Smooth muscle cell (in vitro differentiated cells): Measurements from ENCODE around the gene SLC2A13. TPM values are rescaled to one million over a fixed set of nuclear protein-coding genes. Genes with fewer than 3 reads are reported as not detected.
"Not testable (repeated sequence)": the region's sequence is repeated elsewhere in the genome, so short reads cannot be mapped to it uniquely, and the experiment has no call there.

ENCODE experiments used
- DNase-seq: peaks from one replicate; lab custom pipeline; 2025; ENCODE audit not compliant: unreplicated experiment; lab: John Stamatoyannopoulos, UW
- H2AFZ ChIP-seq: fragments of 200-600 bp; sonication (generic); 2 replicates; pipeline ENCODE4 v1.6.0; 2016; ENCODE audit warnings: antibody characterized with exemption, low read depth, mild to moderate bottlenecking
- H3F3A ChIP-seq: fragments of 200-600 bp; sonication (generic); 2 replicates; pipeline ENCODE4 v1.6.0; 2017; ENCODE audit warnings: antibody characterized with exemption, low read depth
- H3K27ac ChIP-seq: fragments of 200-600 bp; sonication (generic); 2 replicates; pipeline ENCODE4 v1.5.1; 2016; ENCODE audit warnings: low read depth, mild to moderate bottlenecking
- H3K27me3 ChIP-seq: fragments of 200-600 bp; sonication (generic); 2 replicates; pipeline ENCODE4 v1.6.1; 2016; ENCODE audit warnings: low read depth, mild to moderate bottlenecking
- H3K36me3 ChIP-seq: fragments of 200-600 bp; sonication (generic); 2 replicates; pipeline ENCODE4 v1.5.1; 2016; ENCODE audit warnings: low read depth
- H3K4me1 ChIP-seq: fragments of 200-600 bp; sonication (generic); 2 replicates; pipeline ENCODE4 v1.5.1; 2016; ENCODE audit warnings: low read depth
- H3K4me2 ChIP-seq: fragments of 200-600 bp; sonication (generic); 2 replicates; pipeline ENCODE4 v1.6.0; 2016; ENCODE audit warnings: mild to moderate bottlenecking
- H3K4me3 ChIP-seq: fragments of 200-600 bp; sonication (generic); 2 replicates; pipeline ENCODE4 v1.5.1; 2016; ENCODE audit warnings: mild to moderate bottlenecking
- H3K79me2 ChIP-seq: fragments of 200-600 bp; sonication (generic); 2 replicates; pipeline ENCODE4 v1.6.0; 2016; ENCODE audit warnings: low read depth, mild to moderate bottlenecking
- H3K9ac ChIP-seq: fragments of 200-600 bp; sonication (generic); 2 replicates; pipeline ENCODE4 v1.6.0; 2016; ENCODE audit warnings: low read depth
- H3K9me3 ChIP-seq: fragments of 200-600 bp; sonication (generic); replicated peaks from 2 replicates; pipeline ENCODE4 v1.5.1; 2016; ENCODE audit warnings: low read depth
- H4K20me1 ChIP-seq: fragments of 200-600 bp; sonication (generic); 2 replicates; pipeline ENCODE4 v1.6.0; 2016; ENCODE audit warnings: low read depth
- CTCF ChIP-seq: fragments of 200-600 bp; sonication (generic); IDR thresholded peaks from 2 replicates; pipeline ENCODE4 v1.5.1; 2017; ENCODE audit warnings: borderline replicate concordance, mild to moderate bottlenecking, antibody characterized with exemption; ENCODE audit not compliant: insufficient read depth, poor library complexity, severe bottlenecking
- WGBS: methylation state at CpG from one replicate; pipeline ENCODE4 v1.1.7; 2016; ENCODE audit warnings: low lambda C conversion rate; 5-methylcytosine and 5-hydroxymethylcytosine counted together
- polyA plus RNA-seq: library from polyadenylated mRNA; unstranded; fragments of >200 nt; fragmentation: Nextera tagmentation; extraction: Ambion mirVana; gene quantifications from 2 replicates; pipeline ENCODE4 v1.2.1, GENCODE V29; 2016
- total RNA-seq: library from RNA; depleted of rRNA; stranded (reverse); fragments of >200 nt; gene quantifications from 2 replicates; pipeline ENCODE4 v1.2.3, GENCODE V29; 2014

Gene SLC2A13
- total and polyA plus RNA-seq, 2 experiments from 2014 or later = 9.6 to 27.4 TPM

- Histone ChIP-seq H3K4me1 (no peaks in the 10 kb centered on the region), H4K20me1 (no peaks in the 10 kb centered on the region), H3K79me2 (no peaks in the 10 kb centered on the region), H3F3A (no peaks in the 10 kb centered on the region), H3K36me3 (no peaks in the 10 kb centered on the region), H3K27ac (no peak overlapping the region), H2AFZ (no peak overlapping the region), H3K4me3 (no peak overlapping the region), H3K9ac (no peak overlapping the region), H3K9me3 (no peaks in the 10 kb centered on the region), H3K4me2 (no peak overlapping the region), H3K27me3 (no peaks in the 10 kb centered on the region)
- WGBS = 80% methylated on average over 6 of the region's 6 CpGs
- TF ChIP-seq CTCF = no peak
- no peak for DNase-seq
These were observed 353.3 kb downstream of the SLC2A13 start for GRCh38 chr12:39752482-39753137.

GRCh38 chr12:39746151-39746550, 359.7 kb downstream of the SLC2A13 start:
- H3F3A ChIP-seq, H3K9ac ChIP-seq, H4K20me1 ChIP-seq, H3K4me3 ChIP-seq, H3K79me2 ChIP-seq, H3K36me3 ChIP-seq, H3K9me3 ChIP-seq, DNase-seq, H2AFZ ChIP-seq, H3K27ac ChIP-seq, H3K4me1 ChIP-seq, H3K27me3 ChIP-seq, H3K4me2 ChIP-seq: not testable (repeated sequence)
- WGBS = 90% methylated on average over 6 of the region's 6 CpGs

- DNase-seq = no peak
- H3F3A ChIP-seq = no peaks in the 10 kb centered on the region
- H3K79me2 ChIP-seq = no peaks in the 10 kb centered on the region
- H3K9ac ChIP-seq = no peak overlapping the region
- H3K27me3 ChIP-seq = no peaks in the 10 kb centered on the region
- no peak overlapping the region for H3K4me3 ChIP-seq
- no peaks in the 10 kb centered on the region for H3K4me1 ChIP-seq
- WGBS = 95% methylated on average over 1 of the region's 1 CpG
- H3K36me3 ChIP-seq = peaks cover 7% of the 10 kb centered on the region
- no peak overlapping the region for H2AFZ ChIP-seq
- no peak for TF ChIP-seq CTCF
- no peaks in the 10 kb centered on the region for H4K20me1 ChIP-seq
- no peak overlapping the region for H3K27ac ChIP-seq
- no peak overlapping the region for H3K4me2 ChIP-seq
- no peaks in the 10 kb centered on the region for H3K9me3 ChIP-seq
These were observed 362.2 kb downstream of the SLC2A13 start for GRCh38 chr12:39743655-39744054.

- Histone ChIP-seq H3K9ac (no peak overlapping the region), H3K9me3 (peaks cover 8% of the 10 kb centered on the region), H3K4me2 (no peak overlapping the region), H3F3A (no peaks in the 10 kb centered on the region), H3K36me3 (no peaks in the 10 kb centered on the region), H3K27me3 (no peaks in the 10 kb centered on the region), H3K79me2 (no peaks in the 10 kb centered on the region), H3K4me3 (no peak overlapping the region), H3K27ac (no peak overlapping the region), H2AFZ (no peak overlapping the region), H4K20me1 (no peaks in the 10 kb centered on the region), H3K4me1 (no peaks in the 10 kb centered on the region)
- no peak for DNase-seq
- 86% methylated on average over 2 of the region's 2 CpGs for WGBS
- no peak for TF ChIP-seq CTCF
These were observed 369.5 kb downstream of the SLC2A13 start for GRCh38 chr12:39736406-39736805.
